ENCODE data around the gene TREH. TPM values are rescaled to one million over a fixed set of nuclear protein-coding genes. Genes with fewer than 3 reads are reported as not detected.

The TREH gene
- polyA plus RNA-seq, 3 donors = not detected

- Histone ChIP-seq H3K9ac (ENCODE audit: insufficient read depth, low read length, poor library complexity, severe bottlenecking) (no peak overlapping the region), H4K20me1 (ENCODE audit: insufficient read depth, low read length) (no peaks in the 10 kb centered on the region), H3K4me1 (ENCODE audit: control insufficient read depth in 1 of 2, insufficient read depth in 2 of 2, low read length in 2 of 2) (peaks cover 27 to 36% of the 10 kb centered on the region in 2 donors), H3K27ac (ENCODE audit: low read depth in 1 of 2, low read length in 2 of 2) (no peak overlapping the region), H3K4me3 (replicated peaks in 1 of 3; ENCODE audit: low read depth in 2 of 3, low read length in 3 of 3) (no peak overlapping the region), H3K36me3 (replicated peaks in 1 of 2; ENCODE audit: control insufficient read depth in 1 of 2, insufficient read depth in 2 of 2, low read length in 2 of 2) (no peaks in the 10 kb centered on the region), H3K79me2 (ENCODE audit: insufficient read depth, low read length) (no peaks in the 10 kb centered on the region), H3K4me2 (replicated peaks; ENCODE audit: extremely low read depth, low read length, poor library complexity, severe bottlenecking) (no peak overlapping the region), H3K9me3 (replicated peaks in 1 of 2; ENCODE audit: control insufficient read depth in 1 of 2, insufficient read depth in 1 of 2, low read length in 2 of 2) (no peaks in the 10 kb centered on the region), H2AFZ (ENCODE audit: insufficient read depth, low read depth, low read length, poor library complexity, severe bottlenecking) (no peak overlapping the region), H3K27me3 (ENCODE audit: control insufficient read depth in 2 of 2, insufficient read depth in 2 of 2, low read length in 2 of 2) (no peaks in the 10 kb centered on the region)
- Mint-ChIP-seq H3K4me3 (no peak overlapping the region), H3K9me3 (peaks cover 0 to 8% (median 2%) of the 10 kb centered on the region in 7 donors), H3K27me3 (ENCODE audit: low read depth in 3 of 3) (peaks cover 12 to 27% (median 12%) of the 10 kb centered on the region in 3 donors), H3K4me1 (peaks cover 26% of the 10 kb centered on the region), H3K27ac (no peak overlapping the region), H3K36me3 (no peaks in the 10 kb centered on the region)
- peak in 2 of 3 donors; percentile 26 to 48 for DNase-seq
- no peak for TF ChIP-seq CTCF (IDR thresholded peaks at IDR 0.05)
- intact Hi-C loops (cut with micrococcal nuclease) = no loop called here
- 50% methylated on average over 6 of the region's 15 CpGs for WGBS (ENCODE audit: insufficient coverage)
Measured at GRCh38 chr11:118691926-118692830, 12.7 kb upstream of the TREH start.

- H3K4me3 ChIP-seq (replicated peaks in 1 of 3; ENCODE audit: low read depth in 2 of 3, low read length in 3 of 3) = peak overlapping the region in 1 of 3 experiments; percentile 78
Measured at GRCh38 chr11:118690553-118691304, 11.3 kb upstream of the TREH start.

More at GRCh38 chr11:118690553-118691304, 11.3 kb upstream of the TREH start:
- Mint-ChIP-seq H3K4me3 (no peak overlapping the region), H3K4me1 (peaks cover 26% of the 10 kb centered on the region), H3K27ac (no peak overlapping the region), H3K27me3 (ENCODE audit: low read depth in 3 of 3) (peaks cover 16 to 33% (median 17%) of the 10 kb centered on the region in 3 donors), H3K9me3 (peaks cover 0 to 8% (median 2%) of the 10 kb centered on the region in 7 donors), H3K36me3 (no peaks in the 10 kb centered on the region)
- no peak for TF ChIP-seq CTCF (IDR thresholded peaks at IDR 0.05)
- Histone ChIP-seq H3K4me2 (replicated peaks; ENCODE audit: extremely low read depth, low read length, poor library complexity, severe bottlenecking) (peak overlapping the region; percentile 90), H3K9me3 (replicated peaks in 1 of 2; ENCODE audit: control insufficient read depth in 1 of 2, insufficient read depth in 1 of 2, low read length in 2 of 2) (no peaks in the 10 kb centered on the region), H2AFZ (ENCODE audit: insufficient read depth, low read depth, low read length, poor library complexity, severe bottlenecking) (peak overlapping the region; percentile 89), H3K27me3 (ENCODE audit: control insufficient read depth in 2 of 2, insufficient read depth in 2 of 2, low read length in 2 of 2) (no peaks in the 10 kb centered on the region), H3K4me1 (ENCODE audit: control insufficient read depth in 1 of 2, insufficient read depth in 2 of 2, low read length in 2 of 2) (peaks cover 27 to 36% of the 10 kb centered on the region in 2 donors), H4K20me1 (ENCODE audit: insufficient read depth, low read length) (no peaks in the 10 kb centered on the region), H3K9ac (ENCODE audit: insufficient read depth, low read length, poor library complexity, severe bottlenecking) (no peak overlapping the region), H3K27ac (ENCODE audit: low read depth in 1 of 2, low read length in 2 of 2) (no peak overlapping the region), H3K36me3 (replicated peaks in 1 of 2; ENCODE audit: control insufficient read depth in 1 of 2, insufficient read depth in 2 of 2, low read length in 2 of 2) (no peaks in the 10 kb centered on the region), H3K79me2 (ENCODE audit: insufficient read depth, low read length) (no peaks in the 10 kb centered on the region)
- intact Hi-C loops (cut with micrococcal nuclease) = no loop called here
- no peak for DNase-seq
- 89% methylated on average over 10 of the region's 15 CpGs for WGBS (ENCODE audit: insufficient coverage)

Measured in CD14-positive monocyte (primary cell).